ENCODE results near the gene CTCF. TPM values are rescaled to one million over a fixed set of nuclear protein-coding genes. Genes with fewer than 3 reads are reported as not detected.

CTCF gene
- total and polyA plus RNA-seq, 2 experiments from 2014 or later = 64.5 to 72.3 TPM

DNA sequence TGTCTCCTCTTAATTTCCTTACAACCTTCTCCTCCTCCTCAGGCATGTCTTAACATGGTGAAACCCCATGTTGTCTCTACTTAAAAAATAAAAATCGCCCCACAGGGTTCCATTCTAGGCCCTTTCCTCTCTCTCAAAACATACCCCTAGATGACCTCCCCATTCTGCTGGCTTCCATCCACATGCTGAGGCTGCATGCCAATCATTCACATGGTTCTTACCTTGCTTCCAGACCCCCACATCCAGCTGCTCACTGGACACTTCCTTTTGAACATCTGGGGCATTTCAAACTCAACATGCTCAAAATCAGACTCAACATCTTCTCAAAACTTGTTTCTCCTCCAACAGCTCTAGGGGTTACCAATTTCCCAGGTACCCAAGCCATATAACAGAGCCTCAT lies 12.4 kb upstream of the CTCF start:
- Mint-ChIP-seq H3K4me3 (no peak overlapping the region), H3K36me3 (ENCODE audit: low read depth) (no peaks in the 10 kb centered on the region; the same call in 2 of the 3 replicates), H3K4me1 (peaks cover 23% of the 10 kb centered on the region), H3K27me3 (ENCODE audit: insufficient read depth, low read depth, poor library complexity) (peaks cover 20% of the 10 kb centered on the region), H3K9me3 (no peaks in the 10 kb centered on the region), H3K27ac (no peak overlapping the region)
- DNase-seq (ENCODE audit: low spot score) = no peak
- TF ChIP-seq NANOG (IDR thresholded peaks at IDR 0.05; ENCODE audit: borderline replicate concordance) = no peak
- TF ChIP-seq EZH2phosphoT487 (IDR thresholded peaks at IDR 0.05; ENCODE audit: unreplicated experiment) = no peak
- TF ChIP-seq CTCF (conservative IDR thresholded peaks at IDR 0.05; ENCODE audit: low read depth in 2 of 2) = no peak
- TF ChIP-seq ZNF331 (CRISPR knock-in tag; IDR thresholded peaks at IDR 0.05; ENCODE audit: low read depth) = no peak
- no peak for TF ChIP-seq ETS1 (IDR thresholded peaks at IDR 0.05)
- no peak for TF ChIP-seq POLR2AphosphoS5 (IDR thresholded peaks at IDR 0.05; ENCODE audit: low read depth)
- no peak for TF ChIP-seq CREB1 (CRISPR knock-in tag; IDR thresholded peaks at IDR 0.05; ENCODE audit: low read depth)
- no peak for TF ChIP-seq STAT1 (IDR thresholded peaks at IDR 0.05; ENCODE audit: unreplicated experiment)
- TF ChIP-seq, protein P1, sequence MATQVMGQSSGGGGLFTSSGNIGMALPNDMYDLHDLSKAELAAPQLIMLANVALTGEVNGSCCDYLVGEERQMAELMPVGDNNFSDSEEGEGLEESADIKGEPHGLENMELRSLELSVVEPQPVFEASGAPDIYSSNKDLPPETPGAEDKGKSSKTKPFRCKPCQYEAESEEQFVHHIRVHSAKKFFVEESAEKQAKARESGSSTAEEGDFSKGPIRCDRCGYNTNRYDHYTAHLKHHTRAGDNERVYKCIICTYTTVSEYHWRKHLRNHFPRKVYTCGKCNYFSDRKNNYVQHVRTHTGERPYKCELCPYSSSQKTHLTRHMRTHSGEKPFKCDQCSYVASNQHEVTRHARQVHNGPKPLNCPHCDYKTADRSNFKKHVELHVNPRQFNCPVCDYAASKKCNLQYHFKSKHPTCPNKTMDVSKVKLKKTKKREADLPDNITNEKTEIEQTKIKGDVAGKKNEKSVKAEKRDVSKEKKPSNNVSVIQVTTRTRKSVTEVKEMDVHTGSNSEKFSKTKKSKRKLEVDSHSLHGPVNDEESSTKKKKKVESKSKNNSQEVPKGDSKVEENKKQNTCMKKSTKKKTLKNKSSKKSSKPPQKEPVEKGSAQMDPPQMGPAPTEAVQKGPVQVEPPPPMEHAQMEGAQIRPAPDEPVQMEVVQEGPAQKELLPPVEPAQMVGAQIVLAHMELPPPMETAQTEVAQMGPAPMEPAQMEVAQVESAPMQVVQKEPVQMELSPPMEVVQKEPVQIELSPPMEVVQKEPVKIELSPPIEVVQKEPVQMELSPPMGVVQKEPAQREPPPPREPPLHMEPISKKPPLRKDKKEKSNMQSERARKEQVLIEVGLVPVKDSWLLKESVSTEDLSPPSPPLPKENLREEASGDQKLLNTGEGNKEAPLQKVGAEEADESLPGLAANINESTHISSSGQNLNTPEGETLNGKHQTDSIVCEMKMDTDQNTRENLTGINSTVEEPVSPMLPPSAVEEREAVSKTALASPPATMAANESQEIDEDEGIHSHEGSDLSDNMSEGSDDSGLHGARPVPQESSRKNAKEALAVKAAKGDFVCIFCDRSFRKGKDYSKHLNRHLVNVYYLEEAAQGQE (IDR thresholded peaks at IDR 0.05; ENCODE audit: unreplicated experiment) = no peak
- no peak for TF ChIP-seq JUNB (IDR thresholded peaks at IDR 0.05; ENCODE audit: unreplicated experiment)
- TF ChIP-seq EZH2 (IDR thresholded peaks at IDR 0.05; ENCODE audit: low read depth, unreplicated experiment) = no peak
- TF ChIP-seq, protein P2, sequence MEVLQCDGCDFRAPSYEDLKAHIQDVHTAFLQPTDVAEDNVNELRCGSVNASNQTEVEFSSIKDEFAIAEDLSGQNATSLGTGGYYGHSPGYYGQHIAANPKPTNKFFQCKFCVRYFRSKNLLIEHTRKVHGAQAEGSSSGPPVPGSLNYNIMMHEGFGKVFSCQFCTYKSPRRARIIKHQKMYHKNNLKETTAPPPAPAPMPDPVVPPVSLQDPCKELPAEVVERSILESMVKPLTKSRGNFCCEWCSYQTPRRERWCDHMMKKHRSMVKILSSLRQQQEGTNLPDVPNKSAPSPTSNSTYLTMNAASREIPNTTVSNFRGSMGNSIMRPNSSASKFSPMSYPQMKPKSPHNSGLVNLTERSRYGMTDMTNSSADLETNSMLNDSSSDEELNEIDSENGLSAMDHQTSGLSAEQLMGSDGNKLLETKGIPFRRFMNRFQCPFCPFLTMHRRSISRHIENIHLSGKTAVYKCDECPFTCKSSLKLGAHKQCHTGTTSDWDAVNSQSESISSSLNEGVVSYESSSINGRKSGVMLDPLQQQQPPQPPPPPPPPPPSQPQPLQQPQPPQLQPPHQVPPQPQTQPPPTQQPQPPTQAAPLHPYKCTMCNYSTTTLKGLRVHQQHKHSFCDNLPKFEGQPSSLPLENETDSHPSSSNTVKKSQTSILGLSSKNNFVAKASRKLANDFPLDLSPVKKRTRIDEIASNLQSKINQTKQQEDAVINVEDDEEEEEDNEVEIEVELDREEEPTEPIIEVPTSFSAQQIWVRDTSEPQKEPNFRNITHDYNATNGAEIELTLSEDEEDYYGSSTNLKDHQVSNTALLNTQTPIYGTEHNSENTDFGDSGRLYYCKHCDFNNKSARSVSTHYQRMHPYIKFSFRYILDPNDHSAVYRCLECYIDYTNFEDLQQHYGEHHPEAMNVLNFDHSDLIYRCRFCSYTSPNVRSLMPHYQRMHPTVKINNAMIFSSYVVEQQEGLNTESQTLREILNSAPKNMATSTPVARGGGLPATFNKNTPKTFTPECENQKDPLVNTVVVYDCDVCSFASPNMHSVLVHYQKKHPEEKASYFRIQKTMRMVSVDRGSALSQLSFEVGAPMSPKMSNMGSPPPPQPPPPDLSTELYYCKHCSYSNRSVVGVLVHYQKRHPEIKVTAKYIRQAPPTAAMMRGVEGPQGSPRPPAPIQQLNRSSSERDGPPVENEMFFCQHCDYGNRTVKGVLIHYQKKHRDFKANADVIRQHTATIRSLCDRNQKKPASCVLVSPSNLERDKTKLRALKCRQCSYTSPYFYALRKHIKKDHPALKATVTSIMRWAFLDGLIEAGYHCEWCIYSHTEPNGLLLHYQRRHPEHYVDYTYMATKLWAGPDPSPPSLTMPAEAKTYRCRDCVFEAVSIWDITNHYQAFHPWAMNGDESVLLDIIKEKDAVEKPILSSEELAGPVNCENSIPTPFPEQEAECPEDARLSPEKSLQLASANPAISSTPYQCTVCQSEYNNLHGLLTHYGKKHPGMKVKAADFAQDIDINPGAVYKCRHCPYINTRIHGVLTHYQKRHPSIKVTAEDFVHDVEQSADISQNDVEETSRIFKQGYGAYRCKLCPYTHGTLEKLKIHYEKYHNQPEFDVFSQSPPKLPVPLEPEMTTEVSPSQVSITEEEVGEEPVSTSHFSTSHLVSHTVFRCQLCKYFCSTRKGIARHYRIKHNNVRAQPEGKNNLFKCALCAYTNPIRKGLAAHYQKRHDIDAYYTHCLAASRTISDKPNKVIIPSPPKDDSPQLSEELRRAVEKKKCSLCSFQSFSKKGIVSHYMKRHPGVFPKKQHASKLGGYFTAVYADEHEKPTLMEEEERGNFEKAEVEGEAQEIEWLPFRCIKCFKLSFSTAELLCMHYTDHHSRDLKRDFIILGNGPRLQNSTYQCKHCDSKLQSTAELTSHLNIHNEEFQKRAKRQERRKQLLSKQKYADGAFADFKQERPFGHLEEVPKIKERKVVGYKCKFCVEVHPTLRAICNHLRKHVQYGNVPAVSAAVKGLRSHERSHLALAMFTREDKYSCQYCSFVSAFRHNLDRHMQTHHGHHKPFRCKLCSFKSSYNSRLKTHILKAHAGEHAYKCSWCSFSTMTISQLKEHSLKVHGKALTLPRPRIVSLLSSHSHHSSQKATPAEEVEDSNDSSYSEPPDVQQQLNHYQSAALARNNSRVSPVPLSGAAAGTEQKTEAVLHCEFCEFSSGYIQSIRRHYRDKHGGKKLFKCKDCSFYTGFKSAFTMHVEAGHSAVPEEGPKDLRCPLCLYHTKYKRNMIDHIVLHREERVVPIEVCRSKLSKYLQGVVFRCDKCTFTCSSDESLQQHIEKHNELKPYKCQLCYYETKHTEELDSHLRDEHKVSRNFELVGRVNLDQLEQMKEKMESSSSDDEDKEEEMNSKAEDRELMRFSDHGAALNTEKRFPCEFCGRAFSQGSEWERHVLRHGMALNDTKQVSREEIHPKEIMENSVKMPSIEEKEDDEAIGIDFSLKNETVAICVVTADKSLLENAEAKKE (CRISPR knock-in tag; IDR thresholded peaks at IDR 0.05) = no peak
- TF ChIP-seq ZNF114 (CRISPR knock-in tag; IDR thresholded peaks at IDR 0.05) = no peak
- no peak overlapping the region for H3K27ac ChIP-seq (ENCODE audit: low read depth)
- peaks cover 13% of the 10 kb centered on the region for H4K20me1 ChIP-seq (replicated peaks; ENCODE audit: insufficient read depth)
- peaks cover 3% of the 10 kb centered on the region; the same call in 1 of the 2 replicates for H3F3A ChIP-seq (replicated peaks; ENCODE audit: low read depth)
- H2AFZ ChIP-seq = no peak overlapping the region
- H3K9me2 ChIP-seq (ENCODE audit: insufficient read depth) = no peaks in the 10 kb centered on the region
- no peak overlapping the region for H3K4me2 ChIP-seq
- no peak overlapping the region for H3K4me3 ChIP-seq
- ATAC-seq = no peak
- H3K4me1 ChIP-seq (ENCODE audit: insufficient read depth) = no peaks in the 10 kb centered on the region; the same call in 1 of the 2 replicates
- peaks cover 4% of the 10 kb centered on the region; the same call in 1 of the 2 replicates for H3K79me2 ChIP-seq (replicated peaks; ENCODE audit: insufficient read depth)
- H3K36me3 ChIP-seq (ENCODE audit: insufficient read depth) = no peaks in the 10 kb centered on the region
- H3K27me3 ChIP-seq (ENCODE audit: insufficient read depth) = no peaks in the 10 kb centered on the region
